Measurements from ENCODE around the gene FAM135A.

DNA sequence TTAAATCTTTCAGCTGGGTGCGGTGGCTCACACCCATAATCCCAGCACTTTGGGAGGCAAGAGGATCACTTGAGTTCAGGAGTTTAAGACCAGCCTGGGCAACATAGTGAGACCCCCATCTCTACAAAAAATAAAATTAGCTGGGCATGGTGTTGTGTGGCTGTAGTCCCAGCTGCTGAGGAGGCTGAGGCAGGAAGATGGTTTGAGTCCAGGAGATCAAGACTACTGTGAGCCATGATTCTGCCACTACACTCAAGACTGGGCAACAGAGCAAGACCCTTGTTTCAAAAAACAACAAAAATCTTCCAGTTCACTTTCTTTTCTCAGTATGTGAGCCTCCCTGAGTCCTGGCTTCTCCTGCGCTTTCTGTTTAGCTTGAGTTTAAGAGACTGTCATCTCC lies 161.3 kb downstream of the FAM135A start:
- TF ChIP-seq, protein P1, sequence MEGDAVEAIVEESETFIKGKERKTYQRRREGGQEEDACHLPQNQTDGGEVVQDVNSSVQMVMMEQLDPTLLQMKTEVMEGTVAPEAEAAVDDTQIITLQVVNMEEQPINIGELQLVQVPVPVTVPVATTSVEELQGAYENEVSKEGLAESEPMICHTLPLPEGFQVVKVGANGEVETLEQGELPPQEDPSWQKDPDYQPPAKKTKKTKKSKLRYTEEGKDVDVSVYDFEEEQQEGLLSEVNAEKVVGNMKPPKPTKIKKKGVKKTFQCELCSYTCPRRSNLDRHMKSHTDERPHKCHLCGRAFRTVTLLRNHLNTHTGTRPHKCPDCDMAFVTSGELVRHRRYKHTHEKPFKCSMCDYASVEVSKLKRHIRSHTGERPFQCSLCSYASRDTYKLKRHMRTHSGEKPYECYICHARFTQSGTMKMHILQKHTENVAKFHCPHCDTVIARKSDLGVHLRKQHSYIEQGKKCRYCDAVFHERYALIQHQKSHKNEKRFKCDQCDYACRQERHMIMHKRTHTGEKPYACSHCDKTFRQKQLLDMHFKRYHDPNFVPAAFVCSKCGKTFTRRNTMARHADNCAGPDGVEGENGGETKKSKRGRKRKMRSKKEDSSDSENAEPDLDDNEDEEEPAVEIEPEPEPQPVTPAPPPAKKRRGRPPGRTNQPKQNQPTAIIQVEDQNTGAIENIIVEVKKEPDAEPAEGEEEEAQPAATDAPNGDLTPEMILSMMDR (conservative IDR thresholded peaks at IDR 0.05; ENCODE audit: low read depth, low read length): no peak
- no peak for TF ChIP-seq EZH2 (IDR thresholded peaks at IDR 0.05; ENCODE audit: borderline replicate concordance, low read depth, low read length, poor library complexity, severe bottlenecking)
